HepG2 (cell line): ENCODE data around the gene GYS2. TPM values are rescaled to one million over a fixed set of nuclear protein-coding genes. Genes with fewer than 3 reads are reported as not detected.
A peak's percentile ranks its signal among the peaks of the same experiment; 100 is the strongest.

ENCODE experiments used
- ATF1 ChIP-seq: IDR thresholded peaks from 2 replicates; pipeline ENCODE4 v1.6.1; 2016; ENCODE audit warnings: mild to moderate bottlenecking, control low read depth
- CEBPG ChIP-seq: IDR thresholded peaks from 2 replicates; pipeline ENCODE4 v1.6.1; 2016
- EED ChIP-seq: sonication (generic); formaldehyde crosslinking; IDR thresholded peaks from 2 replicates; pipeline ENCODE4 v1.5.0; 2020; ENCODE audit warnings: mild to moderate bottlenecking, missing genetic modification reagents
- GATAD2A ChIP-seq: IDR thresholded peaks from 2 replicates; pipeline ENCODE4 v1.6.1; 2016
- HMG20B ChIP-seq: conservative IDR thresholded peaks from 2 replicates; pipeline ENCODE4 v1.6.1; 2016; ENCODE audit warnings: missing genetic modification reagents, missing compliant biosample characterization
- KLF11 ChIP-seq: IDR thresholded peaks from 2 replicates; pipeline ENCODE4 v1.6.1; 2016; ENCODE audit warnings: missing compliant biosample characterization
- LCORL ChIP-seq, 2 experiments: fragments of 450-650 bp in 1 of 2; sonication (generic) in 1 of 2; formaldehyde crosslinking in 1 of 2; IDR thresholded peaks; 2 replicates each; pipeline versions ENCODE4 v1.5.0 to v1.6.1; 2017 to 2020; ENCODE audit warnings: antibody characterized with exemption in 1 of 2, missing genetic modification reagents in 1 of 2
- MED1 ChIP-seq: sonication (generic); formaldehyde crosslinking; IDR thresholded peaks from 2 replicates; pipeline ENCODE4 v1.4.0; 2020; ENCODE audit warnings: missing genetic modification reagents
- ZNF232 ChIP-seq: sonication (generic); formaldehyde crosslinking; IDR thresholded peaks from 2 replicates; pipeline ENCODE4 v1.4.0; 2020; ENCODE audit warnings: missing genetic modification reagents, borderline replicate concordance
- ZNF432 ChIP-seq: sonication (generic); formaldehyde crosslinking; IDR thresholded peaks from 2 replicates; pipeline ENCODE4 v1.5.0; 2020; ENCODE audit warnings: missing genetic modification reagents, mild to moderate bottlenecking, borderline replicate concordance
- ZNF672 ChIP-seq: sonication (generic); formaldehyde crosslinking; IDR thresholded peaks from 2 replicates; pipeline ENCODE4 v1.8.1; 2022; ENCODE audit warnings: missing genetic modification reagents
- ZNF790 ChIP-seq: sonication (generic); formaldehyde crosslinking; IDR thresholded peaks from 2 replicates; pipeline ENCODE4 v1.8.0; 2022; ENCODE audit warnings: missing genetic modification reagents, mild to moderate bottlenecking, borderline replicate concordance
- polyA plus RNA-seq, 8 experiments: library from polyadenylated mRNA; depleted of rRNA in 3 of 8; stranded (reverse) in 7 of 8; unstranded in 1 of 8; fragments of >200 nt; fragmentation: Illumina TruSeq in 4 of 8; extraction: Trizol in 4 of 8; gene quantifications; 2 replicates each; pipeline versions ENCODE4 v1.2.1 to v1.2.3, GENCODE V29; 2011 to 2016; ENCODE audit warnings: low read depth in 4 of 8, missing spikeins in 1 of 8, mixed read lengths in 1 of 8; ENCODE audit not compliant: insufficient read depth in 1 of 8
- total RNA-seq, 5 experiments: library from RNA; depleted of rRNA; stranded (reverse); fragments of >200 nt; fragmentation: Illumina TruSeq; extraction: Trizol; gene quantifications; 2 replicates each; pipeline ENCODE4 v1.2.3, GENCODE V29; 2016; ENCODE audit warnings: low read depth in 1 of 5
- TF ChIP-seq, protein P1 (sequence below): sonication (generic); formaldehyde crosslinking; IDR thresholded peaks from 2 replicates; pipeline ENCODE4 v1.4.0; 2020; ENCODE audit warnings: missing genetic modification reagents

The GYS2 gene
- total and polyA plus RNA-seq, 2 of the 13 experiments (the other 11 are each of a cell fraction or from before 2014, with no cell fraction given): not detected

DNA sequence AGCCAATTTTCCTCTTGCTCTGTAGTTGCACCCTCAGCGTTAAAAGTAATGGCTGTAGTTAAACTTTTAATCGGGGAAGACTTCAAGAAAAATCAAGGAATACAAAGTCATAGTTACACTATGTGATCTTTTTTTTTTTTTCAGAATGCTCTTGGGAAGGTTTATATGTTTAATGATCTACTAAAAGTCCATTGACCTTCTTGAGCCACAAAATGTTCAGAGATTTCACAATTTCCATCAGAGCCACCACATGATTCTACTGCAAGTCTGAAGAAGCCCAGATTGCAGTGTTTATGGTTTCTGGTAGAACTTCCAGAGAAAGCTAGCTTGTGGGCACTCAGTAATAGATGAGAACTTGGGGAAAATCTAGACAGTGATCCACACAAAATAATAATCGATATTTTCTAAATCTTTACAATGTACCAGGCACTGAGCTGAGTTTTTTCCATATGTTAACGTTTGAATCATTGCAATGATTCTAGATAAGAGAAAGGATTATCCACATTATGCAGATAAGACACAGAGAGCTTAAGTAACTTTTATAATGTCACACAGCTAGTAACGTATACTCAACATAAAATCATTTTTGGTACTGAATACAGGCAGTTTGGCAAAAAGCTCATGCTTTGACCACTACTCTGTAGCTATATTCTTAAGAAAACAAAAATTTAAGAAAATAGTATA, 38.3 kb downstream of the GYS2 start (continued):
- TF ChIP-seq GATAD2A (CRISPR knock-in tag): 0 out of 2 replicates have a peak, but pooled peaks have one; percentile 37
- TF ChIP-seq CEBPG (CRISPR knock-in tag): peak; percentile 74
- TF ChIP-seq ZNF432 (CRISPR knock-in tag): no peak
- no peak for TF ChIP-seq KLF11 (CRISPR knock-in tag)
- no peak for TF ChIP-seq ZNF232 (CRISPR knock-in tag)
- no peak for TF ChIP-seq EED (CRISPR knock-in tag)
- TF ChIP-seq, protein P1, sequence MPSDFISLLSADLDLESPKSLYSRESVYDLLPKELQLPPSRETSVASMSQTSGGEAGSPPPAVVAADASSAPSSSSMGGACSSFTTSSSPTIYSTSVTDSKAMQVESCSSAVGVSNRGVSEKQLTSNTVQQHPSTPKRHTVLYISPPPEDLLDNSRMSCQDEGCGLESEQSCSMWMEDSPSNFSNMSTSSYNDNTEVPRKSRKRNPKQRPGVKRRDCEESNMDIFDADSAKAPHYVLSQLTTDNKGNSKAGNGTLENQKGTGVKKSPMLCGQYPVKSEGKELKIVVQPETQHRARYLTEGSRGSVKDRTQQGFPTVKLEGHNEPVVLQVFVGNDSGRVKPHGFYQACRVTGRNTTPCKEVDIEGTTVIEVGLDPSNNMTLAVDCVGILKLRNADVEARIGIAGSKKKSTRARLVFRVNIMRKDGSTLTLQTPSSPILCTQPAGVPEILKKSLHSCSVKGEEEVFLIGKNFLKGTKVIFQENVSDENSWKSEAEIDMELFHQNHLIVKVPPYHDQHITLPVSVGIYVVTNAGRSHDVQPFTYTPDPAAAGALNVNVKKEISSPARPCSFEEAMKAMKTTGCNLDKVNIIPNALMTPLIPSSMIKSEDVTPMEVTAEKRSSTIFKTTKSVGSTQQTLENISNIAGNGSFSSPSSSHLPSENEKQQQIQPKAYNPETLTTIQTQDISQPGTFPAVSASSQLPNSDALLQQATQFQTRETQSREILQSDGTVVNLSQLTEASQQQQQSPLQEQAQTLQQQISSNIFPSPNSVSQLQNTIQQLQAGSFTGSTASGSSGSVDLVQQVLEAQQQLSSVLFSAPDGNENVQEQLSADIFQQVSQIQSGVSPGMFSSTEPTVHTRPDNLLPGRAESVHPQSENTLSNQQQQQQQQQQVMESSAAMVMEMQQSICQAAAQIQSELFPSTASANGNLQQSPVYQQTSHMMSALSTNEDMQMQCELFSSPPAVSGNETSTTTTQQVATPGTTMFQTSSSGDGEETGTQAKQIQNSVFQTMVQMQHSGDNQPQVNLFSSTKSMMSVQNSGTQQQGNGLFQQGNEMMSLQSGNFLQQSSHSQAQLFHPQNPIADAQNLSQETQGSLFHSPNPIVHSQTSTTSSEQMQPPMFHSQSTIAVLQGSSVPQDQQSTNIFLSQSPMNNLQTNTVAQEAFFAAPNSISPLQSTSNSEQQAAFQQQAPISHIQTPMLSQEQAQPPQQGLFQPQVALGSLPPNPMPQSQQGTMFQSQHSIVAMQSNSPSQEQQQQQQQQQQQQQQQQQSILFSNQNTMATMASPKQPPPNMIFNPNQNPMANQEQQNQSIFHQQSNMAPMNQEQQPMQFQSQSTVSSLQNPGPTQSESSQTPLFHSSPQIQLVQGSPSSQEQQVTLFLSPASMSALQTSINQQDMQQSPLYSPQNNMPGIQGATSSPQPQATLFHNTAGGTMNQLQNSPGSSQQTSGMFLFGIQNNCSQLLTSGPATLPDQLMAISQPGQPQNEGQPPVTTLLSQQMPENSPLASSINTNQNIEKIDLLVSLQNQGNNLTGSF (CRISPR knock-in tag): no peak
- TF ChIP-seq ATF1 (CRISPR knock-in tag): no peak
- no peak for TF ChIP-seq ZNF790 (CRISPR knock-in tag)
- TF ChIP-seq LCORL (IDR thresholded peaks at IDR 0.05): no peak
- no peak for TF ChIP-seq LCORL (CRISPR knock-in tag; IDR thresholded peaks at IDR 0.05)
- TF ChIP-seq MED1 (CRISPR knock-in tag): no peak
- no peak for TF ChIP-seq ZNF672 (CRISPR knock-in tag)
- TF ChIP-seq HMG20B (CRISPR knock-in tag): no peak
